Measurements from ENCODE around the gene TPSAB1. TPM values are rescaled to one million over a fixed set of nuclear protein-coding genes. Genes with fewer than 3 reads are reported as not detected.

Gene TPSAB1
- not detected in 2 replicates for total RNA-seq

GRCh38 chr16:1240436-1240835, at the start of gene TPSAB1:
TSS of gene TPSAB1 (plus strand) at chr16:1240705. CDS start at chr16:1240939, 234 bp downstream.

DNA sequence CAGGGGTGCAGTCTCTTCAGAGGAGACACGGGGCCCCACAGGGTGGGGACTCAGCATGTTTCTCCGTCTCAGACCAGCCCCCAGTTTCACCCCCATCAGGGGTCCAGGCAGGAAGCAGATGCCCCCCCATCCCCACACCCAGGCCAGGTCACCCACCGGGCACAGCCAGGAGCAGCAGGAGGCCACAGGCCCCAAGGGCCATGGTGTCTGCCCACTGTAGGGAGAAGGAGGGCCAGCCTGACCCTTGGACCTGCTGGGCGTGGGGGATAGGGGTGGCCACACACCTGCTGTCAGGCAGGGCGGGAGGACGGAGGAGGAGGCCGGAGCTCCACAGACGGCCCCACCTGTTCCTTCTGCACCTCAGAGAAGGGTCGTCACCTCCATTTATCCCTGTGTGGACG, 15.5 kb upstream of the TPSAB1 start, which contains the start of gene TPSG1:
TSS of gene TPSG1 (minus strand) at position 218 of the 401 bp plus-strand sequence. CDS start at position 202, 16 bp downstream.

GRCh38 chr16:1230084-1230470, 10.4 kb upstream of the TPSAB1 start, which contains the start of gene TPSB2:
TSS of gene TPSB2 (minus strand) at chr16:1230184. CDS start at chr16:1229951, 233 bp downstream.

GRCh38 chr16:1255276-1256122, 15.0 kb downstream of the TPSAB1 start, which contains the start of gene TPSD1:
TSS of gene TPSD1 (plus strand) at chr16:1256069. CDS start at chr16:1256281, 212 bp downstream.

Other genes starting within 250 kb of the TPSAB1 start
- gene SSTR5, start 168.0 kb upstream of the TPSAB1 start, total RNA-seq: not detected in 2 replicates
- not detected in 2 replicates for gene C1QTNF8, start 144.5 kb upstream of the TPSAB1 start, total RNA-seq
- gene CACNA1H, start 87.6 kb upstream of the TPSAB1 start, total RNA-seq: 2.6 and 2.8 TPM in 2 replicates
- gene TPSG1, start 15.4 kb upstream of the TPSAB1 start, total RNA-seq: not detected in 2 replicates
- gene TPSB2, start 10.5 kb upstream of the TPSAB1 start, total RNA-seq: not detected in 2 replicates
- not detected in 2 replicates for gene TPSD1, start 15.4 kb downstream of the TPSAB1 start, total RNA-seq
- 34.5 and 67.3 TPM in 2 replicates for gene UBE2I, start 68.9 kb downstream of the TPSAB1 start, total RNA-seq
- gene BAIAP3, start 92.9 kb downstream of the TPSAB1 start, total RNA-seq: 0.09 and 0.12 TPM in 2 replicates
- 77.6 and 105 TPM in 2 replicates for gene TSR3, start 111.2 kb downstream of the TPSAB1 start, total RNA-seq
- gene GNPTG, start 111.2 kb downstream of the TPSAB1 start, total RNA-seq: 43.7 and 70.5 TPM in 2 replicates
- gene UNKL, start 174.0 kb downstream of the TPSAB1 start, total RNA-seq: 8.8 and 14.0 TPM in 2 replicates
- gene UQCC4, start 180.0 kb downstream of the TPSAB1 start, total RNA-seq: 12.9 and 22.3 TPM in 2 replicates
- gene PERCC1, start 190.4 kb downstream of the TPSAB1 start, total RNA-seq: not detected in 2 replicates
- 0.26 and 0.58 TPM in 2 replicates for gene CCDC154, start 203.9 kb downstream of the TPSAB1 start, total RNA-seq
- 64.2 and 80.8 TPM in 2 replicates for gene CLCN7, start 234.3 kb downstream of the TPSAB1 start, total RNA-seq
- gene PTX4, start 248.2 kb downstream of the TPSAB1 start, total RNA-seq: 1.9 TPM in 1 of 2 replicates, not detected in the other

All from pericardium fibroblast (primary cell).